ENCODE results near the gene PICK1. TPM values are rescaled to one million over a fixed set of nuclear protein-coding genes. Genes with fewer than 3 reads are reported as not detected.

The PICK1 gene
- total RNA-seq, 2 experiments from 2014 or later = 13.9 to 14.9 TPM

DNA sequence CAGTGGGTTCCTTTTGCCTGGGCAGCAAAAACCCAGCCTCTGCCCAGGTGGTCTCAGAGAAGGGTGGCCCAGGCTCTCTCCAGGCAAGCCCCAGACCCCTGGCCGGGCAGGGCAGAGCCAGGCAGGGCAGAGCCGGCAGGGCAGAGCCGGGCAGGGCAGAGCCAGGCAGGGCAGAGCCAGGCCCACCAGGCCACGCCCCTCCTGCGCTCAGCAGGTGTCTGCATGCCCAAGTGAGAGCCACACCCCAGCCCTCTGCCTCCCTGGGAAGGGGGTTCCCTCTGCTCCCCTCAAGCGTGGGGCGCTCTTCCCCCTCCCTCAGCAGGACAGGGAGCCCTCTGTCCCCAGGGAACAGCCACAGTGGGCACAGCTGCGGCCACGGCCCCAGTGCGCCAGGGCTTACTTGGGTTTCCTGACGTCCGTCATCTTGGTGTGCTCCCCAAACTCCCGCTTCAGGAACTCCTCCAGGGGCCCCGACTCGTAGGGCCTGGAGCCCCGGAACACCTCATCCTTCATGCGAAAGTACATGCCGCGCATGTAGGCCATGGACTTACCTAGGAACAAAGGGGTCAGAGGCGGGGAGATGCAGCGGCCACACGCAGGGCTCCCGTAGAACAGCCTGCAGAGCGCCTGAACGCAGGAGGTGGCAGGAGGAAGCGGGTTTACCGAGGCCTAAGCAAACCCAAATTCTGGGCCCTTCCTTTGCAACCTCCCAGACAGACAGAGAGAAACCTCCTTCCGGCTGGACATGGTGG, 63.3 kb downstream of the PICK1 start:
- DNase-seq (no peak), ATAC-seq (no peak)
- TF ChIP-seq, protein P1, sequence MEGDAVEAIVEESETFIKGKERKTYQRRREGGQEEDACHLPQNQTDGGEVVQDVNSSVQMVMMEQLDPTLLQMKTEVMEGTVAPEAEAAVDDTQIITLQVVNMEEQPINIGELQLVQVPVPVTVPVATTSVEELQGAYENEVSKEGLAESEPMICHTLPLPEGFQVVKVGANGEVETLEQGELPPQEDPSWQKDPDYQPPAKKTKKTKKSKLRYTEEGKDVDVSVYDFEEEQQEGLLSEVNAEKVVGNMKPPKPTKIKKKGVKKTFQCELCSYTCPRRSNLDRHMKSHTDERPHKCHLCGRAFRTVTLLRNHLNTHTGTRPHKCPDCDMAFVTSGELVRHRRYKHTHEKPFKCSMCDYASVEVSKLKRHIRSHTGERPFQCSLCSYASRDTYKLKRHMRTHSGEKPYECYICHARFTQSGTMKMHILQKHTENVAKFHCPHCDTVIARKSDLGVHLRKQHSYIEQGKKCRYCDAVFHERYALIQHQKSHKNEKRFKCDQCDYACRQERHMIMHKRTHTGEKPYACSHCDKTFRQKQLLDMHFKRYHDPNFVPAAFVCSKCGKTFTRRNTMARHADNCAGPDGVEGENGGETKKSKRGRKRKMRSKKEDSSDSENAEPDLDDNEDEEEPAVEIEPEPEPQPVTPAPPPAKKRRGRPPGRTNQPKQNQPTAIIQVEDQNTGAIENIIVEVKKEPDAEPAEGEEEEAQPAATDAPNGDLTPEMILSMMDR (IDR thresholded peaks at IDR 0.05) = no peak
- no peaks in the 10 kb centered on the region for H3K9me3 Mint-ChIP-seq
- H3K27me3 Mint-ChIP-seq = no peaks in the 10 kb centered on the region
- no peak overlapping the region for H3K4me3 Mint-ChIP-seq
- intact Hi-C loops (cut with micrococcal nuclease) = no loop called here
- no peak overlapping the region for H3K27ac Mint-ChIP-seq
- CTCF ChIA-PET = no interaction called here
- H3K36me3 Mint-ChIP-seq (ENCODE audit: low read depth) = no peaks in the 10 kb centered on the region
- POLR2A ChIA-PET = no interaction called here
- H3K4me1 Mint-ChIP-seq (ENCODE audit: low read depth) = no peaks in the 10 kb centered on the region

DNA sequence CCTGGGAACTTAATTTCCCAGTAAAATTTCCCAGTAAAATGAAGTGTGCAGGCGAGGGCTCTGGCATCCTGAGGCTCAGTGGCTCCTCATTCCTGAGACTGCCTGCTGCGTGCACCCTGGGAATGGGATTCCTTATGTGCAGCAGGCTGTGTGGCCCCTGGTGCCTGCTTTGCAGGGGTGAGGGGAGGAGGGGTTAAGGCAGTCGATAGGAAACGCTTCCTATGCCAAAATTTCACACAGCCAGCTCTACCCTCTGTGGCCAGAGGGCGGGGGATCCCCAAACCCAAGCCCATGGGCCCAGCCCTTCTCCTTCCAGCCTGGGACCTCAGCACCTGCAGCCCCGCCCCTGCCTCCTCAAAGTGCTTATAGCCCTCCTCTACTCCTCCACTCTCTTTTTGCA, 65.4 kb downstream of the PICK1 start:
- POLR2A ChIA-PET = no interaction called here
- CTCF ChIA-PET = interaction anchor here (0.9 to 4.7 kb wide), 3 partner anchors 8 to 157 kb away, joined by 3 to 24 read pairs (median 3); no protein-coding TSS in a partner anchor
- no peaks in the 10 kb centered on the region for H3K27me3 Mint-ChIP-seq
- no peaks in the 10 kb centered on the region for H3K36me3 Mint-ChIP-seq (ENCODE audit: low read depth)
- H3K27ac Mint-ChIP-seq = no peak overlapping the region
- no peaks in the 10 kb centered on the region for H3K4me1 Mint-ChIP-seq (ENCODE audit: low read depth)
- ATAC-seq = no peak
- DNase-seq = no peak
- intact Hi-C loops (cut with micrococcal nuclease) = no loop called here
- TF ChIP-seq, protein P1 (IDR thresholded peaks at IDR 0.05) = no peak
- H3K4me3 Mint-ChIP-seq = no peak overlapping the region
- H3K9me3 Mint-ChIP-seq = no peaks in the 10 kb centered on the region

DNA sequence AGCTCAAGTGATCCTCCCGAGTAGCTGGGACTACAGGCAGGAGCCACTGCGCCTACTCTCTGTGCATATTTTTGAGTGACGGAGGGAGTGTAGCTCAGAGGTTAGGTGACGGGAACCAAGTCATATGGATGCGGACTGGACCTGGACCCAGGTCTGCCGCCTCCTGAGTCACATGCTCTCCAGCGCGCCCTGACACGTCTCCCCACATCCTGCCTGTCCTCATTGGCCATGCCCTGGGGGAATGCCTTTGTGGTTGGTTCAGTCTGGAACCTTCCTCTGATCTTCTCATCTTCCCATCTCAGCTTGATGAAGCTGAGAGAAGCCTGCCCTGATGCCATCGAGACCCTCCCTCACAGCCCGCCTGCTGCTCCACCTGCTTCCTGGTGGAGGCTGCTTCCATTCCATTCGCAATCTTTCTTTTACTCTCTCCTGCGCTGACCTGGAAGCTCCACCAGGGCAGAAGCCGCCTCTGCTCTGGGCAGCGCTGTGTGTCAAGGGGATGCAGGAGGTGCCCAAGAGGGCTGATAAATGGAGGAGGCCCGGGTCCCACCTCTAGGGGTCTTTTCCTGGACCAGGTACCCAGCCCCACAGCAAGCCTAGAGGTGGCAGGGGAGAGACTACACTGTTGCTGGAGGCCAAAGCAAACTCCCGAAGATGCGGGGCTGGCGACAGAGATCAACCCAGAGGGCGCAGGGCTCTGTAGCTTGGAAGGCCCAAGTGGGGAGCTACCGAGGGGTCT, 67.2 kb downstream of the PICK1 start:
- H3K27ac Mint-ChIP-seq = no peak overlapping the region
- intact Hi-C loops (cut with micrococcal nuclease) = no loop called here
- H3K36me3 Mint-ChIP-seq (ENCODE audit: low read depth) = no peaks in the 10 kb centered on the region
- H3K9me3 Mint-ChIP-seq = no peaks in the 10 kb centered on the region
- no peak for DNase-seq
- CTCF ChIA-PET = interaction anchor here (4.7 kb wide), 1 partner anchor 10 kb away, joined by 24 read pairs; no protein-coding TSS in a partner anchor
- H3K27me3 Mint-ChIP-seq = no peaks in the 10 kb centered on the region
- H3K4me3 Mint-ChIP-seq = no peak overlapping the region
- H3K4me1 Mint-ChIP-seq (ENCODE audit: low read depth) = no peaks in the 10 kb centered on the region
- POLR2A ChIA-PET = no interaction called here
- no peak for ATAC-seq
- TF ChIP-seq, protein P1 (IDR thresholded peaks at IDR 0.05) = no peak

DNA sequence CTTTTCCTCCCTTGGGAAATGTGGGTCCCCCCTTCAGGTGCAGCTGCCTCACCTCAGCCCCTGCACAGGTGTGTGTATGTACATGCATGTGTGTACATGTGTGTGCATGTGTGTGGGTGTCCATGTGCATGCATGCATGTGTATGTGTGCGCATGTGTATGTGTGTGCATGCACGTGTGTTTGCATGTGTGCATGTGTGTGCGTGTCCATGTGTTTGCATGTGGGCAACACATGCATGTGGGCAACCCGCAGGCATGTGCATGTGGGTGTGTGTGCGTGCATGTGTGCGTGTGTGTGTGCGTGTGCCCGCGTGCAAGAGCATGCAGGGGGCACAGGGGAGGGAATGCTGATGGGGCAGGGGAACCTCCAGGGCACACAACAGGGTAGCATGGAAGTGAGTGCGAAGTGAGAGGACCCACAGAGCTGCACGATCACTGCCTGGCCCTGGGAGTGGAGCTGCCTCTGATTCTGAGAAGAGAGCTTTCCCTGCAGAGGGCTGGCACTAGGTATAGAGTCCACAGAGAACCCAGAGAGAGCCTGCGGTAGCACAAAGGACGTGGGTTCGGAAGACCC, 67.9 kb downstream of the PICK1 start:
- intact Hi-C loops (cut with micrococcal nuclease) = no loop called here
- H3K27ac Mint-ChIP-seq = no peak overlapping the region

More for the DNA sequence above, 67.9 kb downstream of the PICK1 start:
- Mint-ChIP-seq H3K27me3 (no peaks in the 10 kb centered on the region), H3K36me3 (ENCODE audit: low read depth) (no peaks in the 10 kb centered on the region), H3K4me3 (no peak overlapping the region), H3K4me1 (ENCODE audit: low read depth) (no peaks in the 10 kb centered on the region), H3K9me3 (no peaks in the 10 kb centered on the region)
- TF ChIP-seq, protein P1 (IDR thresholded peaks at IDR 0.05) = no peak
- POLR2A ChIA-PET = no interaction called here
- no peak for DNase-seq
- no peak for ATAC-seq
- CTCF ChIA-PET = interaction anchor here (4.7 kb wide), 1 partner anchor 11 kb away, joined by 24 read pairs; no protein-coding TSS in a partner anchor

Other genes starting within 250 kb of the PICK1 start
- 10 to 100 TPM; 19.0 to 20.4 TPM for gene GCAT, start 249.5 kb upstream of the PICK1 start, total RNA-seq
- gene GALR3, start 234.0 kb upstream of the PICK1 start, total RNA-seq = not detected
- 10 to 100 TPM; 17.2 to 17.5 TPM for gene ANKRD54, start 213.1 kb upstream of the PICK1 start, total RNA-seq
- 100 to 1,000 TPM; 687 to 694 TPM for gene EIF3L, start 208.0 kb upstream of the PICK1 start, total RNA-seq
- 10 to 100 TPM; 10.2 to 11.8 TPM for gene MICALL1, start 151.1 kb upstream of the PICK1 start, total RNA-seq
- not detected for gene C22orf23, start 103.8 kb upstream of the PICK1 start, total RNA-seq
- gene POLR2F, start 103.7 kb upstream of the PICK1 start, total RNA-seq = 10 to 100 TPM; 82.2 to 85.4 TPM
- gene SOX10, start 72.8 kb upstream of the PICK1 start, total RNA-seq = not detected
- not detected for gene SLC16A8, start 26.8 kb downstream of the PICK1 start, total RNA-seq
- under 1 TPM; 0.61 to 0.67 TPM for gene BAIAP2L2, start 53.3 kb downstream of the PICK1 start, total RNA-seq
- gene PLA2G6, start 124.4 kb downstream of the PICK1 start, total RNA-seq = 10 to 100 TPM; 52.4 to 53.6 TPM
- gene MAFF, start 144.6 kb downstream of the PICK1 start, total RNA-seq = 10 to 100 TPM; 12.5 to 13.7 TPM
- gene TMEM184B, start 215.6 kb downstream of the PICK1 start, total RNA-seq = 10 to 100 TPM; 15.7 to 16.8 TPM